Measurements from ENCODE around the gene IRX4. TPM values are rescaled to one million over a fixed set of nuclear protein-coding genes. Genes with fewer than 3 reads are reported as not detected.

IRX4 gene
- total RNA-seq (2022) (41.2 and 44.7 TPM in 2 replicates), Bru-seq, nascent RNA (percentile 68 among the genes with signal in this experiment), BruChase-seq, experiment 1, labeled RNA remaining after a 6-hour chase (percentile 75 among the genes with signal in this experiment), BruChase-seq, experiment 2, labeled RNA remaining after a 2-hour chase (percentile 76 among the genes with signal in this experiment)
- long read RNA-seq, transcript IRX4-206 (6 exons, 2,391 nt): minor isoform, 17 of 216 reads
- long read RNA-seq, transcript IRX4-207 (7 exons, 2,403 nt): minor isoform, 7 of 216 reads
- long read RNA-seq, transcript IRX4-202 (6 exons, 2,538 nt): major isoform, 58 of 216 reads
- long read RNA-seq, partial matches to known transcripts: 24 of 216 reads
- long read RNA-seq, other reads (novel, unspliced or antisense): 104 of 216 reads

DNA sequence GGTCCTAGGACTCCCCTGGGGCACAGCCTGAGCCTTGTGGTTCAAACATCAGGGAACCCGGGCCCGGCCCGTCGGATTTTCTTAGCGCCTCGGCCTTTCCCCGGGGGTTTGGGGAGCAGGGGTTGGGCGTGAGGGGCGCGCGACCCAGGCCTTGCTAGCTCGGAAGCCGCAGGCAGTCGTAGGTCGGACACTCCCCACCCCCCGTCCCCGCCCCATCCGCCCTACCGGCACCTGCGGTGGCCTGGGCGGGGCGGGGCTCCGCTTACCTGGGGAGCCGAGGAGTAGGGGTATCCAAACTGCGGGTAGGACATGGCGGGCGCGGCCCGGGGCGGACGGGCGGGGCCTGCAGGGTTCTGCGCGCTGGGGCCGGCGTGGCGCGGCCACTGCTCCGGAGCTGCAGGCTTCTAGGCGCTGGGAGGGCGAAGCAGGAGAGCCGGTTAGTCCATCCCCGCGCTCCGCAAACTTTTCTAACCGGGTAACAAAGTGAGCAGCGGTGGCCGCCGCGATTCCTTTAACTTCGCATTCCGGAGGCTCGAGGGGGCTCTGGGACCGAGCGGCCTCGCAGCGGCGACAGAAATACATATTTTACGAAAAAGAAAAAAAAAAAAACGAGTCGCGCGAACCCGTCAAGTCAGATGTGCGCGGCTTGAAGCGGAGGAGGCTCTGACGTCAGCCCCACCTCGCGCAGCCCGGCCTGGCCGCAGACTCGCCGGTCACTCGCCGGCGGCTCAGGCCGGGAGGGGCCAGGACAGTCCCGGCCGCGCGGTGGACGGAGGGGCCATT lies at the start of gene IRX4:
IRX4 (minus strand) TSS at position 589 of the 783 bp plus-strand sequence; CDS start at position 311, 278 bp downstream.
- intact Hi-C loops (cut with micrococcal nuclease): loop anchor here (1.0 to 5.0 kb wide), 4 partner anchors 80 to 270 kb away; no protein-coding TSS in a partner anchor
- peak; percentile 57 for DNase-seq (ENCODE audit: unreplicated experiment)
- Mint-ChIP-seq H3K27me3 (ENCODE audit: insufficient read depth, unreplicated experiment) (no peaks in the 10 kb centered on the region), H3K9me3 (ENCODE audit: unreplicated experiment) (no peaks in the 10 kb centered on the region), H3K36me3 (ENCODE audit: insufficient read depth, unreplicated experiment) (peaks cover 50% of the 10 kb centered on the region), H3K4me1 (ENCODE audit: insufficient read depth, unreplicated experiment) (peaks cover 5% of the 10 kb centered on the region), H3K4me3 (ENCODE audit: unreplicated experiment) (peak within 1 kb of the TSS; percentile 97), H3K27ac (ENCODE audit: low read depth, unreplicated experiment) (peak within 1 kb of the TSS; percentile 99)
- ChIA-PET POLR2A (interaction anchor here (0.6 to 10.3 kb wide), 13 partner anchors 11 to 867 kb away, joined by 3 to 144 read pairs (median 9); partner anchors contain the start of genes MRPL36 and NDUFS6), CTCF (no interaction called here)
- TSS peak; percentile 6 for BruUV-seq (replicated peaks)
- TF ChIP-seq, protein P1, sequence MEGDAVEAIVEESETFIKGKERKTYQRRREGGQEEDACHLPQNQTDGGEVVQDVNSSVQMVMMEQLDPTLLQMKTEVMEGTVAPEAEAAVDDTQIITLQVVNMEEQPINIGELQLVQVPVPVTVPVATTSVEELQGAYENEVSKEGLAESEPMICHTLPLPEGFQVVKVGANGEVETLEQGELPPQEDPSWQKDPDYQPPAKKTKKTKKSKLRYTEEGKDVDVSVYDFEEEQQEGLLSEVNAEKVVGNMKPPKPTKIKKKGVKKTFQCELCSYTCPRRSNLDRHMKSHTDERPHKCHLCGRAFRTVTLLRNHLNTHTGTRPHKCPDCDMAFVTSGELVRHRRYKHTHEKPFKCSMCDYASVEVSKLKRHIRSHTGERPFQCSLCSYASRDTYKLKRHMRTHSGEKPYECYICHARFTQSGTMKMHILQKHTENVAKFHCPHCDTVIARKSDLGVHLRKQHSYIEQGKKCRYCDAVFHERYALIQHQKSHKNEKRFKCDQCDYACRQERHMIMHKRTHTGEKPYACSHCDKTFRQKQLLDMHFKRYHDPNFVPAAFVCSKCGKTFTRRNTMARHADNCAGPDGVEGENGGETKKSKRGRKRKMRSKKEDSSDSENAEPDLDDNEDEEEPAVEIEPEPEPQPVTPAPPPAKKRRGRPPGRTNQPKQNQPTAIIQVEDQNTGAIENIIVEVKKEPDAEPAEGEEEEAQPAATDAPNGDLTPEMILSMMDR (IDR thresholded peaks at IDR 0.05; ENCODE audit: unreplicated experiment): no peak

DNA sequence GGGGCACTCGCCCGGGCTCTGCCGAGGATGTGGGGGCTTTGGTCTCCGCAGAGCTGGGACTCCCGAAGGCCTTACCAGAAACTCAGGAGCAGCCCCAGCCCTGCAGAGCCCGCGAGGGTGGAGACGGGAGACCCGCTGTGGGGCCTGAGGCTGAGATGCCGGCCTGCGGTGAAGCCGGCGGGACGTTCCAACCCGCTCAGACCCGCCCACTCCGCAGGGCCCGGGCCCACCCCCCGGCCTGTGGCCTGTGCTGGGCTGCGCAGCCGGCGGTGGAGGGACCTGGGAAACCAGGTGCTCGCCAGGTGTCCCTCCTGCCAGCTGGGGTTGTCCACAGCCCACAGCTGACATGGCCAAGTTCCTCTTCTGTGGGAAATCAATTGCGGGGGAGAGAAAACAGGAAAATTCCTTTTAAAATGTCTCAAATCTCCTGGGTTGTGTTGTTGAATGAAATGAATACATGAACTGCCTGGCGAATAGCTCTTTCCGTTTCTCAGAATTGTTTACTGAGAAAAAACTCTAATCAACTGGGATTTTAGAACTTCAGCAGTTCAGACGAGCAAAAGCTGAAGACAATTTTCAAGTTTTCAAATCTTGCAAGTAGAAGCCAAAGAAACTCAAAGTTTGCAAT lies 49.0 kb upstream of the IRX4 start:
- Mint-ChIP-seq H3K4me3 (ENCODE audit: unreplicated experiment) (no peak overlapping the region), H3K36me3 (ENCODE audit: insufficient read depth, unreplicated experiment) (peaks cover 18% of the 10 kb centered on the region), H3K9me3 (ENCODE audit: unreplicated experiment) (no peaks in the 10 kb centered on the region), H3K4me1 (ENCODE audit: insufficient read depth, unreplicated experiment) (peaks cover 14% of the 10 kb centered on the region), H3K27me3 (ENCODE audit: insufficient read depth, unreplicated experiment) (no peaks in the 10 kb centered on the region), H3K27ac (ENCODE audit: low read depth, unreplicated experiment) (no peak overlapping the region)
- TF ChIP-seq, protein P1 (IDR thresholded peaks at IDR 0.05; ENCODE audit: unreplicated experiment): no peak
- intact Hi-C loops (cut with micrococcal nuclease): loop anchor here (2.0 to 10.0 kb wide), 2 partner anchors 43 to 103 kb away; no protein-coding TSS in a partner anchor
- DNase-seq (ENCODE audit: unreplicated experiment): peak; percentile 60
- ChIA-PET POLR2A (interaction anchor here (0.5 to 7.0 kb wide), 12 partner anchors 12 to 819 kb away, joined by 3 to 69 read pairs (median 6); partner anchors contain the start of genes IRX4, MRPL36 and NDUFS6), CTCF (interaction anchor here (1.2 to 1.4 kb wide), 2 partner anchors 44 to 131 kb away, joined by 4 to 6 read pairs; no protein-coding TSS in a partner anchor)
- BruUV-seq (replicated peaks): no TSS peak

DNA sequence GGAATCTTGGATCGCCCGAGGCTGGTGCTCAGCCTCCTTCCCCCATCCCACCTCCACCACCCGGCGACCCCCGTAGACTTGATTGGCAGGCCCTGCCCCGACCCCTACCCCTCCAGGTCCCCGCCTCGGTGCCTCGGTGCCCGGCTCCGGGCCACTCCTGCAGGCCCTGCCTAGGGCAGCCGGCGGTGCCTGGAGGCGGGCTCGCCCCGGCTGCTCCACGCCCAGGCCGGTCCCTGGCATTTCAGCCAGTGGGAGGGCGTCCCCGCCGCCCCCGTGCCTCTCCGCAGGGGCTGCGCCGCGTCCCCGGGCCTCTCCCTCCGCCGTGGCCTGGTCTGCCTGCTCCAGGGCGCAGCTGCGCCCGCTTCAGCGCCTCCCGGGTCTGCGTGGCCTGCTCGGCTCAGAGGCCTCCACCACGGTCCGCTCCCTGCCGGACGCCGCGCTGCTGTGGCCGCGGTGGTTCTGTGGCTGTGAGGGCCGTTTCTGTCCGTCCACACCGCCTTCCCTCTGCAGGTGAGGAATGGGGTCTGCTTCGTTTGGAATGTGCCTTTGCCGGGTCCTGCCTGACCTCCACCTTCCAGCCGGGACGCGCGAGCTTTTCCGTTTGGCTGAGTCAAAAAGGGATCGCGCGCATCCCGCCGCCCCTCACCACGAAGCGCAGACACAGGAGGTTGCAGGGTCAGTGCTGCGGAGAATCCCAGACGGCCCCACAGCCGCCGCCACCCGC lies 48.3 kb upstream of the IRX4 start:
- H3K4me3 Mint-ChIP-seq (ENCODE audit: unreplicated experiment): no peak overlapping the region
- peak; percentile 52 for DNase-seq (ENCODE audit: unreplicated experiment)
- TF ChIP-seq, protein P1 (IDR thresholded peaks at IDR 0.05; ENCODE audit: unreplicated experiment): no peak

More for the DNA sequence above, 48.3 kb upstream of the IRX4 start:
- no peak overlapping the region for H3K27ac Mint-ChIP-seq (ENCODE audit: low read depth, unreplicated experiment)
- H3K4me1 Mint-ChIP-seq (ENCODE audit: insufficient read depth, unreplicated experiment): peaks cover 8% of the 10 kb centered on the region
- BruUV-seq (replicated peaks): no TSS peak
- H3K9me3 Mint-ChIP-seq (ENCODE audit: unreplicated experiment): no peaks in the 10 kb centered on the region
- POLR2A ChIA-PET: interaction anchor here (0.9 to 7.0 kb wide), 12 partner anchors 11 to 819 kb away, joined by 3 to 69 read pairs (median 6); partner anchors contain the start of genes IRX4, MRPL36 and NDUFS6
- intact Hi-C loops (cut with micrococcal nuclease): loop anchor here (2.0 to 10.0 kb wide), 2 partner anchors 42 to 104 kb away; no protein-coding TSS in a partner anchor
- H3K27me3 Mint-ChIP-seq (ENCODE audit: insufficient read depth, unreplicated experiment): no peaks in the 10 kb centered on the region
- peaks cover 18% of the 10 kb centered on the region for H3K36me3 Mint-ChIP-seq (ENCODE audit: insufficient read depth, unreplicated experiment)
- CTCF ChIA-PET: interaction anchor here (0.5 to 1.2 kb wide), 2 partner anchors 131 to 139 kb away, joined by 3 to 4 read pairs; no protein-coding TSS in a partner anchor

Data from MCF 10A (cell line).